Naive thymus-derived CD8-positive, alpha-beta T cell (primary cell): Measurements from ENCODE around the gene ATP5PD. TPM values are rescaled to one million over a fixed set of nuclear protein-coding genes. Genes with fewer than 3 reads are reported as not detected.

Source experiments
- ATAC-seq, 2 donors: fragments of 150-1000 bp; cut with Tn5 transposase in 1 of 2; sonication (Bioruptor Pico), chemical (Tn5 transposase) in 1 of 2; 1 replicate in 1 of 2; 2 replicates in 1 of 2; pipeline ENCODE4 v1.10.0; 2021; ENCODE audit warnings: mild to moderate bottlenecking in 2 of 2, moderate library complexity in 2 of 2
- POLR2A ChIA-PET: fragments of 350-600 bp; sonication (Branson Sonifier 250); formaldehyde crosslinking; loops from one replicate; lab custom pipeline; 2021; ENCODE audit warnings: antibody characterized with exemption; lab: Charles Lee
- DNase-seq, 10 donors: peaks; one replicate each; pipeline versions ENCODE4 v3.0.0 to v3.0.0-alpha.2; 2020 to 2022
- H3K27ac Mint-ChIP-seq, 10 donors: one replicate each; pipeline ENCODE4 v1.8.0; 2020 to 2022; ENCODE audit warnings: mild to moderate bottlenecking in 10 of 10, mixed read lengths in 10 of 10, moderate library complexity in 4 of 10, inconsistent platforms in 1 of 10
- H3K27me3 Mint-ChIP-seq, 5 donors: one replicate each; pipeline ENCODE4 v1.8.0; 2021 to 2022; ENCODE audit warnings: mixed read lengths in 5 of 5
- H3K36me3 Mint-ChIP-seq, 3 donors: one replicate each; pipeline ENCODE4 v1.8.0; 2020 to 2022; ENCODE audit warnings: mixed read lengths in 3 of 3, mild to moderate bottlenecking in 2 of 3, inconsistent platforms in 1 of 3
- H3K4me1 Mint-ChIP-seq, 4 donors: one replicate each; pipeline ENCODE4 v1.8.0; 2021 to 2022; ENCODE audit warnings: mixed read lengths in 4 of 4
- H3K4me3 Mint-ChIP-seq, 10 donors: one replicate each; pipeline ENCODE4 v1.8.0; 2020 to 2022; ENCODE audit warnings: mild to moderate bottlenecking in 10 of 10, mixed read lengths in 10 of 10, moderate library complexity in 6 of 10, inconsistent platforms in 1 of 10
- H3K9me3 Mint-ChIP-seq, 9 donors: one replicate each; pipeline ENCODE4 v1.8.0; 2020 to 2022; ENCODE audit warnings: mixed read lengths in 9 of 9, mild to moderate bottlenecking in 3 of 9, inconsistent platforms in 1 of 9, moderate library complexity in 1 of 9
- polyA plus RNA-seq, 3 donors: library from polyadenylated mRNA; unstranded; fragments of 300-500 nt; fragmentation: Illumina TruSeq; gene quantifications; one replicate each; pipeline ENCODE4 v1.2.3, GENCODE V29; 2021
- total RNA-seq, 8 experiments: library from RNA in 2 of 8; stranded (reverse) in 2 of 8; gene quantifications; one replicate each; pipeline ENCODE4 v1.2.3 and lab custom pipeline; 2021 to 2026

ATP5PD gene
- total and polyA plus RNA-seq, 5 experiments from 2014 or later = 149 to 455 (median 406) TPM

GRCh38 chr17:75086496-75087181, 39.9 kb upstream of the ATP5PD start:
- H3K27ac Mint-ChIP-seq = peak overlapping the region; percentile 50 to 93 (median 79)
- POLR2A ChIA-PET = interaction anchor here (1.2 to 3.1 kb wide), 2 partner anchors 10 to 204 kb away, joined by 3 to 21 read pairs; no protein-coding TSS in a partner anchor
- H3K4me3 Mint-ChIP-seq = peak overlapping the region; percentile 52 to 90 (median 80)
- H3K9me3 Mint-ChIP-seq = no peaks in the 10 kb centered on the region
- no peak for ATAC-seq
- no peaks in the 10 kb centered on the region for H3K27me3 Mint-ChIP-seq
- no peak for DNase-seq
- peaks cover 32 to 61% (median 54%) of the 10 kb centered on the region in 4 donors for H3K4me1 Mint-ChIP-seq
- no peaks in the 10 kb centered on the region for H3K36me3 Mint-ChIP-seq

- Mint-ChIP-seq H3K27ac (peak overlapping the region in 9 of 10 donors; percentile 69 to 90 (median 83)), H3K4me3 (peak overlapping the region in 5 of 10 donors; percentile 15 to 57 (median 20)), H3K4me1 (peaks cover 18 to 42% (median 35%) of the 10 kb centered on the region in 4 donors), H3K27me3 (no peaks in the 10 kb centered on the region), H3K36me3 (no peaks in the 10 kb centered on the region), H3K9me3 (no peaks in the 10 kb centered on the region)
- ATAC-seq (peak; percentile 39 to 68), DNase-seq (peak in 9 of 10 donors; percentile 22 to 76 (median 46))
- POLR2A ChIA-PET = interaction anchor here (0.7 to 1.4 kb wide), 7 partner anchors 16 to 120 kb away, joined by 3 to 7 read pairs (median 4); partner anchors contain the start of genes ATP5PD and KCTD2
Observed at GRCh38 chr17:75084039-75084660, 37.4 kb upstream of the ATP5PD start.

- H3K27me3 Mint-ChIP-seq = no peaks in the 10 kb centered on the region
- H3K27ac Mint-ChIP-seq = peak overlapping the region in 5 of 10 donors; percentile 5 to 50 (median 34)
- ATAC-seq (no peak), DNase-seq (no peak)
- H3K4me1 Mint-ChIP-seq = peaks cover 15 to 38% (median 30%) of the 10 kb centered on the region in 4 donors
- POLR2A ChIA-PET = interaction anchor here (1.1 to 1.4 kb wide), 2 partner anchors 15 to 17 kb away, joined by 3 read pairs; no protein-coding TSS in a partner anchor
- no peaks in the 10 kb centered on the region for H3K36me3 Mint-ChIP-seq
- no peaks in the 10 kb centered on the region for H3K9me3 Mint-ChIP-seq
- peak overlapping the region in 2 of 10 donors; percentile 33 to 53 for H3K4me3 Mint-ChIP-seq
Observed at GRCh38 chr17:75082683-75083082, 35.9 kb upstream of the ATP5PD start.

DNA sequence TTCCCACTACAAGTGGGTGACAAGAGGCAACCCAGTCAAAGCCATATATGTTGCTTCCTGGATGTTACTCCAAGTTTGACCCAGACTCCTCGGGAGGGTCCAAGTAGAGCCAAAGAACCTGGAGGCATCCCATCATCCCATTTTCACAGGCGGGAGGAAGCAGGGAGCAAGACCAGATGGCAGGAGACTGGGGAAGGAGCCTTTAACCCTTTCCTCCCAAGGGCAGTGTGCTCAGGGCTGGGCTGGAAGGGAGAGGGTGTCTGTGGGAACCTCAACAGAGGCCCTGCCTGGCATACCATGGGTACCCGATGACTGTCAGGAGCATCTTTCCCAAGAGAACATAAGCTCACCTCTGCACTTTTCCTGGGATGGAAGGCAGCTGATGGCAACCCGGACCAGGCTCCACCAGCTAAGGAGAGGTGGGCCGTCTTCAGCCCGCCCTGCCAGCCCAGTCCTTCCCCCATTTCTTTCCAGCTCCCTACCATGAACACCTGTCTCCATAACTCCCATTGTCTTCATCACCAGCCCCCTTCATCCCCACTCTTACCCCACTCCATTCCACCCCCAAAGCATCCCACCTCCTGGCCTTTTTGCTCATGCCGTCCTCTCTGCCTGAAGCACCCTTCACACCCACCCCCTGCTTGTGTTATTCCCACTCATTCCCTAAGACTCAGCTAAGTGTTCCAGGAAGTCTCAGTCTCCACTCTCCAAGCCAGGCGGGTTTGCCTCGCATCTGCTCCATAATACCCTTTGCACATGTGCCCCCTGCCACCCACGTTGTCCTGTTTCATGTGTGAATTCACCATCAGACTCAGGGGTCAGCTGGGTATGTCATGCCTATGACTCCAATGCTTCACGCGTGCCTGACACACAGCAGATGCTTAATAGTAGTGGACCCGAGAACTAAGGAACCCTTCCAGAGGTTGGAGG, 35.1 kb upstream of the ATP5PD start:
- POLR2A ChIA-PET = interaction anchor here (1.1 to 1.4 kb wide), 2 partner anchors 15 to 18 kb away, joined by 3 read pairs; no protein-coding TSS in a partner anchor
- peak overlapping the region in 1 of 10 donors; percentile 54 for H3K4me3 Mint-ChIP-seq
- DNase-seq = no peak
- H3K9me3 Mint-ChIP-seq = no peaks in the 10 kb centered on the region
- peaks cover 19 to 38% (median 29%) of the 10 kb centered on the region in 4 donors for H3K4me1 Mint-ChIP-seq
- H3K36me3 Mint-ChIP-seq = no peaks in the 10 kb centered on the region
- ATAC-seq = no peak
- no peaks in the 10 kb centered on the region for H3K27me3 Mint-ChIP-seq
- H3K27ac Mint-ChIP-seq = peak overlapping the region in 5 of 10 donors; percentile 8 to 77 (median 44)

DNA sequence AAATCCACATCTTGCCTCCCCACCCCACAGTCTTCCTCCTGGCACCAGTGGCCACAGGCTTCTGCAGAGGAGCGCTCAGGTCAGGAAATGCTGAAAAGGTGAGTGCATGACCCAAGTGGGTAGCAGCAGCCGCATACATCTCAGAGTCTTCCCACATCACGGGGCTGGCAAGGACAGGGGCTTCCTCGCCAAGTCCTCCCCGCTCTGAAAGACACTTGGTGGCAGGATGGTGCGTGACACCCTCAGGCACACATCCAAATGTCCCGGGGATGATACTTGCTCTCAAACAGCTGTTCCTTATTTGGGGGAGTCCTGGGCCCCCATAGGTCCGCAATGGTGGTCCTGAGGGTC, 32.2 kb upstream of the ATP5PD start:
- POLR2A ChIA-PET = interaction anchor here (1.0 to 1.8 kb wide), 3 partner anchors 25 to 66 kb away, joined by 3 to 5 read pairs (median 4); partner anchors contain the start of gene MRPL58
- peak overlapping the region in 4 of 10 donors; percentile 18 to 51 (median 22) for H3K4me3 Mint-ChIP-seq
- H3K36me3 Mint-ChIP-seq = no peaks in the 10 kb centered on the region
- no peaks in the 10 kb centered on the region for H3K27me3 Mint-ChIP-seq
- H3K9me3 Mint-ChIP-seq = no peaks in the 10 kb centered on the region
- ATAC-seq (no peak), DNase-seq (no peak)
- H3K27ac Mint-ChIP-seq = peak overlapping the region in 1 of 10 donors; percentile 74
- peaks cover 10 to 26% (median 17%) of the 10 kb centered on the region in 4 donors for H3K4me1 Mint-ChIP-seq

DNA sequence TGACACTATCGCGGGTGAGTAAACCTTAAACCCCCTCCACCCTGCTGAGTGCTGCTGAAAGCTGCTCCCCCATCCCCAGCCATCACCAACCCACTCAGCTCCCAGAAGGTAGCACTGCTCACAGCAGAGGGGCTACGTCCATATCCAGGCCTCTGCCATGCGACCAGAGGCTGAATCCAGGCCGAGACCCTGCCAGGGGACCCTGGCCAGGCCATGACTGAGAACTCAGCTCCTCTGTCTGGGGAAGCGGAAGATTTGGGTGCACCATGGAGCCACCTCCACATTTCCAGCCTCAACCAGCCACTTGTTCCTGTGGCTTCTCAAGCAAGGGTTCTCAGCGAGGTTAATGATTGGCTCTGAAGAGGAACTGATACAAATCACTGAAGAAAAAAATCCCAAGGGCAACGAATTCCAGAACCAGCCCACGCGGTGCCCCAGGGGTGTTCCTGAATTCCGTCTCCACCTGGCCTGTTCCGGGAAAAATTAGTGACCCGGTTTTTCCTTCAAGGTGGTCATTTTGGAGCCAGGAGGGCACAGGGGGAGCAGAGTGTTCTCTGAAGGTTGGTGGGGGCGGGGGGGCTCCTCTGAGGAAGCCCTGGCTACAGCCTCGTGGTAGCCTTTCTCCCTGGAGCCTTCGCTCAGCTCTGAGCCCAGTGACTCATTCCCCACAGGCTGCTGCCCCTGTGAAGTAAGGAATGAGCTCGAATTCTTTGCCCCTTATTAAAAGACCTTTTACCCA, 31.7 kb upstream of the ATP5PD start:
- ATAC-seq (peak in 1 of 2 donors; percentile 18), DNase-seq (peak in 1 of 10 donors; percentile 9)
- peak overlapping the region in 7 of 10 donors; percentile 14 to 83 (median 64) for H3K4me3 Mint-ChIP-seq
- POLR2A ChIA-PET = interaction anchor here (0.6 to 3.8 kb wide), 10 partner anchors 9 to 66 kb away, joined by 3 to 21 read pairs (median 6); partner anchors contain the start of genes ARMC7, MRPL58 and SLC16A5
- H3K9me3 Mint-ChIP-seq = no peaks in the 10 kb centered on the region
- H3K36me3 Mint-ChIP-seq = no peaks in the 10 kb centered on the region
- H3K27me3 Mint-ChIP-seq = no peaks in the 10 kb centered on the region
- peak overlapping the region in 1 of 10 donors; percentile 74 for H3K27ac Mint-ChIP-seq
- H3K4me1 Mint-ChIP-seq = peaks cover 7 to 21% (median 14%) of the 10 kb centered on the region in 4 donors

GRCh38 chr17:75077496-75078283, 30.9 kb upstream of the ATP5PD start:
- Mint-ChIP-seq H3K4me1 (peaks cover 6 to 20% (median 13%) of the 10 kb centered on the region in 4 donors), H3K36me3 (no peaks in the 10 kb centered on the region), H3K27ac (peak overlapping the region in 8 of 10 donors; percentile 20 to 85 (median 62)), H3K9me3 (no peaks in the 10 kb centered on the region), H3K4me3 (peak overlapping the region; percentile 64 to 86 (median 76)), H3K27me3 (no peaks in the 10 kb centered on the region)
- ATAC-seq = peak; percentile 90 to 96
- POLR2A ChIA-PET = interaction anchor here (0.6 to 3.8 kb wide), 11 partner anchors 9 to 54 kb away, joined by 3 to 21 read pairs (median 5); partner anchors contain the start of genes ARMC7, NT5C and SLC16A5
- DNase-seq = peak in 7 of 10 donors; percentile 11 to 47 (median 40)

DNA sequence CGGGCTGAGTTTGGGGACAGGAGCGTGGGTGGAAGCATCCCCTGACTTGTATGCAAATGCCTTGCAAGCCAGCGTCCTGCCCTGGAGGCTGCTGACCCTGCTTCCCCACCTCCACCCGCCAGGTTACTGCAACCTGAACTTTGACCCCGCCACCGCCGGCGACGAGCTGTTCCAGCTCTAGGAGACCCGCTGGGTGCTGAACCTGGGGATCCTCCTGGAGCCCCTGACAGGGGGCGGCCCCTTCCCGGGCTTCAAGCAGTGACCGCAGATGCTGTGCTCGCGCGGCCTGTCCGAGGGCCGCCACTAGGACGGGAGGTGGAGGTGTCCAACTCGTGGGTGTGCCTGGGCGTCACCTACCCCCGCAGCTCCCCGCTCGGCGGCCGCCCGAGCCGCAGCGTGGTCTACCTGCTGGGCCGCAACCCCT, 30.3 kb upstream of the ATP5PD start:
- ATAC-seq (no peak), DNase-seq (no peak)
- Mint-ChIP-seq H3K27ac (peak overlapping the region in 6 of 10 donors; percentile 37 to 85 (median 68)), H3K4me1 (peaks cover 4 to 18% (median 13%) of the 10 kb centered on the region in 4 donors), H3K27me3 (no peaks in the 10 kb centered on the region), H3K9me3 (no peaks in the 10 kb centered on the region), H3K36me3 (no peaks in the 10 kb centered on the region), H3K4me3 (peak overlapping the region; percentile 64 to 86 (median 76))
- POLR2A ChIA-PET = interaction anchor here (0.5 to 3.8 kb wide), 6 partner anchors 9 to 329 kb away, joined by 4 to 21 read pairs (median 6); partner anchors contain the start of genes ARMC7, NT5C and SLC16A5

DNA sequence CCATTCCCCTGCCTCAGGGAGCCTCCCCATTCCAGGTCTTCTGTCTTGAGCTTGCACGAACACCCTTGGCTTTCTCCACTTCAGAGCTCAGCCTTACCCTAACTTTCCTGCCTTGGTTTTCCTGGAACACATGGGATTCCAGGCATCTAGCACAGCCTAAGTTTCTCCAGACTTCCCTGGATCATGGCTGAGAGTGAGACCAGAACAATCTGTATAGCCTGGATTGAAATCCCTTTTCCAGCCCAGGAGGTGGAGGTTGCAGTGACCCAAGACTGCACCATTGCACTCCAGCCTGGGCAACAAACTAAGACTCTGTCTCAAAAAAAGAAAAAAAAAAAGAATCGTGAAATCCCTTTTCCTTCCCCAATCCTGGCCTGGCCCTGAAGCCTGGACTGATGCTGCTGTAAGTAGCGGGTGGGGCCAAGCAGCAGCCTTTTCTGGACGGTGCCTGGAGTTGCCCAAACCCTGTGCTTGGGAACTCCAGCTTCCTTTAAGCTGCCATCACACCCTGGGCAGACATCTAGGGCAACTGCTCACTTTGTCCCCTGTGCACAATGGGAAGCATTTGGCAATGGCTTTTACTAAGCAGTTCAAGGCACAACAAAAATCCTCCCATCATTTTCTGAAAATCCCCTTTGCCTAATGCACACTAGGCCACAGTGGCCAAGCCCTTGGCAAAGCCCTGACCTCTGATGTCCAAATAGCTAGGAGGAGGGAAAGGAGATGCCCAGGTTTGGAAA, 29.0 kb upstream of the ATP5PD start:
- peak overlapping the region in 3 of 10 donors; percentile 1 to 64 (median 50) for H3K27ac Mint-ChIP-seq
- H3K9me3 Mint-ChIP-seq = no peaks in the 10 kb centered on the region
- no peaks in the 10 kb centered on the region for H3K27me3 Mint-ChIP-seq
- POLR2A ChIA-PET = interaction anchor here (1.2 to 3.8 kb wide), 2 partner anchors 12 to 56 kb away, joined by 4 to 21 read pairs; partner anchors contain the start of genes NT5C and SLC16A5
- ATAC-seq = no peak
- H3K4me3 Mint-ChIP-seq = peak overlapping the region in 2 of 10 donors; percentile 20 to 26
- no peaks in the 10 kb centered on the region for H3K36me3 Mint-ChIP-seq
- no peak for DNase-seq
- H3K4me1 Mint-ChIP-seq = peaks cover 4 to 18% (median 13%) of the 10 kb centered on the region in 4 donors

DNA sequence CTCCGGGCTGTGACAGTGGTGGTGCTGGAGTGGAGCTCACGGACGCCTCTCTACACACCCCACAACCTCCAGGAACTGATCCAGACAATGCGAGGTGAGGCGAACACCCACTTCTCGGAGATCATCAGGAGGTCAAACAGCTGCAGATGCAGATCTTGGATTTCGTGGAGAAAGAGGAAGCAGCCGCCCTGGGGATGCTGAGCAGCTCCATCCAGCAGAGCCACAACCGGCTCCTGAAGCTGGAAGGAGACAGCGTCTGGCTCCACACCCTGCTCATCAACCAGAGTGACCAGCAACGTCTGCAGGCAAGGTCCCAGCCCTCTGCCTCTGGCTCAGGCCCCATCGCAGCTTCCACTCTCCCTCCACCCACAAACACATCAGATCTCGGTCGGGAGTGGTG, 27.8 kb upstream of the ATP5PD start:
- POLR2A ChIA-PET = interaction anchor here (0.5 to 1.6 kb wide), 2 partner anchors 15 to 740 kb away, joined by 4 to 5 read pairs; no protein-coding TSS in a partner anchor
- Mint-ChIP-seq H3K36me3 (no peaks in the 10 kb centered on the region), H3K4me3 (no peak overlapping the region)

More for the DNA sequence above, 27.8 kb upstream of the ATP5PD start:
- Mint-ChIP-seq H3K4me1 (peaks cover 4 to 20% (median 13%) of the 10 kb centered on the region in 4 donors), H3K27ac (no peak overlapping the region), H3K9me3 (no peaks in the 10 kb centered on the region), H3K27me3 (no peaks in the 10 kb centered on the region)
- no peak for ATAC-seq
- DNase-seq = no peak
